Stimulated activated CD4-positive, alpha-beta T cell treated with anti-CD3 and anti-CD28 coated beads, Interleukin-1b, Interleukin-23, amount 100 ng/mL, for 48 hours (primary cell): ENCODE results near the gene PDHA2.
"Not testable (repeated sequence)": the region's sequence is repeated elsewhere in the genome, so short reads cannot be mapped to it uniquely, and the experiment has no call there.

Experiments used
- DNase-seq: peaks from one replicate; pipeline ENCODE4 v3.0.0-alpha.2; 2020

The PDHA2 gene

DNA sequence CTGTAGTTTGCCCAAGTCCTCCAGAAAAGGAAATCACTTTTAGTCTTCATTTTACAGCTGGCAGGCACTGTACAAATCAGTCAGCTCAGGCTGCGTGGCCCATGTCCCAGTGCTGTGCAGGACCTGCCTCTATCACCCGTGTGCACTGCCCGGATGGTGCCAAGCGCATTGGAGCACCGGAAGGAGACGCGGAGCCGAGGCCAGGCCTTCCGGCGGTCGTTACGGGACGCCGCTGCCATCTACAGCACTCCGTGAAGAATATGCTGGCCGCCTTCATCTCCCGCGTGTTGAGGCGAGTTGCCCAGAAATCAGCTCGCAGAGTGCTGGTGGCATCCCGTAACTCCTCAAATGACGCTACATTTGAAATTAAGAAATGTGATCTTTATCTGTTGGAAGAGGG is at the start of gene PDHA2:
TSS of gene PDHA2 (plus strand) at position 203 of the 400 bp plus-strand sequence. CDS start at position 261, 58 bp downstream.
- DNase-seq, result no peak

DNA sequence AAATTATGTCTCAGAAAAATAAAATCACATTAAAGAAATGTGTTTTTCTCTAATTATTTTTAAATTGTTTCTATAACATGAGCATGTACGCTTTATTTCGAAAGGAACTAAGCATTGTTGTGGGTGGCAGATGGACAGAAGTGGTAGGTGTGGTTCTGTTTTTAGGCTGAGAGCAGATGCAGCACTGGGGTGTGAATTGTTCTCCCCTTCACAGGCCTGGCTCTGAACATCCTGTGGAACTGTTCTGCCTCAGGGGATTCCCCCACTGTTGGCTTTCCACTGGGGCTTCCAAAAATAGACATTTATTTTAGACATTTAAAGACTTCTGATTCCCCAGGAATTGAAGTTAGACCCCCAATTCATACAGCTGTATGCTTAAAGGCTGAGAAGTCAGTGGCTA is 41.9 kb upstream of the PDHA2 start:
- no peak for DNase-seq

DNA sequence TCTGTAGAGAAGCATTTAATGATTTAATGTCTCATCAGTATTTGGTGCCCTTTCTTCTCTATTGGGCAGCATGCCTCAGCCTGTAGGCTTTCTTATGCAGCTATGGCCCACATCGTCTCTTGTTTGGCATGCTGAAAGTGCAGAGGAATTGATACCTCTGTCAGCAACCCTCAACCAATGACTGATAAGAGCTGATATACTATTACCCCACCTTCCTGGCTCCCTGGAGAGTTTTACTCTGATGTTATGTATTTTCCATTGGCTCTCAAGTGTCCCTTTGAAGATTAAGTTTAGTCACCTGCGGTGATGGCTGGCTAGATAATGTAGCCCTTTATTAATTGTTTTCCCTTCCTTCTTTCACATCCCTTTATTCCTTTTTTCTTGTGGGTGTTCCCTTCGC is 41.2 kb upstream of the PDHA2 start:
- no peak for DNase-seq

DNA sequence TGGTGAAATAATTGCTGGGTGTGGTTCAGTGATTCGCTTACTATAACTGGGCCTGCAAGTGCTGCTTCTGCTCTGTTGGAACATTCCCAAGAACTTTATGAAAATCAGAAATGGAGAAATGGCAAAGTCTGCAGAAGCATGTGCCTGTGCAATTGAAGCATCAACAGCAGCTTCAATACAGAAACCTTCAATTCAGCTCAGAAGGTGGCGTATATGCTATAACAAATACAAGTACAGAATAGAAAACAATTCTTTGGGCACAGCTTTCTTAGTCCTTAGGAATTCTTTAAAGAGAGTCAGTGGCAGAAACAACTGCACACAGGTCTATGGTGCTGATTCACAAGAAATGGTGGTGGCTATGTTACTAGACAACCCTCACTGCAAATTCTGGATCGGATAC is 18.0 kb upstream of the PDHA2 start:
- DNase-seq, result no peak

DNA sequence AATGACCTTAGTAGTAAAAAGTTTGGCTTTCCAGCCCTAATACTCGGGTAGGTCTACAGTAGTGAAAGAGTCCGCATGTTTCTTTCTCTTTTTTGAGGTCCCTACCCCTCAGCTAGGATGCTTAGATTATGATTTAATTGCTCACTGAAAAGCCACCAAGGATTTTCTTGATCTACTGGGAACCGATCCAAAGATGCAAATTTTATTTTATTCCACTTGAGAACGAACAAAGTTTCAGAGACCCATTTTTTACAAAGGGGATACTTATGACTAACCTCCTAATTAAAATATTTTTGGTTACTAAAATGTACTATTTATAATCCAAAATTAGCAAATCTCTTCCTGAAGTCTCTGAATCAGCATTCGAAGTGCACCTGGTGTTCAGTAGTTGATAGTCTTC is 14.3 kb upstream of the PDHA2 start:
- no peak for DNase-seq

DNA sequence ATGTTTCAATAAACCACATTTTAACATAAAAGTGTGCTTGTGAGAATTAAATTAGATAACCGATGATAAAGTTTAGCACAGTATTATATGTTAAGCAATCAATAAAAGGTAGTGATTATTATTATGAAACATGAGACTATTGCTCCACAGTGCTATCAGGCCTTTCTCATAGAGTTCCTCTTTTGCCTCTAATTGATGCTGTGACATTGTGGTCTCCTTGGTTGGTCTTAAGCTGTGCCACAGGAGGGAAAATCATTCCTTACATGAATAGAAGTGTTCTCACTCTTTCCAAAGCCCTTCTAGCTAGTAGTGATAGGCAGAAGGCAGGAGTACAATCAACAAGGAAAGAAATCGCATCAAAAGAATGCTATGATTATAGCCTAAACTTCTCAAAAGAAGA is 9.2 kb upstream of the PDHA2 start:
- DNase-seq, result no peak

DNA sequence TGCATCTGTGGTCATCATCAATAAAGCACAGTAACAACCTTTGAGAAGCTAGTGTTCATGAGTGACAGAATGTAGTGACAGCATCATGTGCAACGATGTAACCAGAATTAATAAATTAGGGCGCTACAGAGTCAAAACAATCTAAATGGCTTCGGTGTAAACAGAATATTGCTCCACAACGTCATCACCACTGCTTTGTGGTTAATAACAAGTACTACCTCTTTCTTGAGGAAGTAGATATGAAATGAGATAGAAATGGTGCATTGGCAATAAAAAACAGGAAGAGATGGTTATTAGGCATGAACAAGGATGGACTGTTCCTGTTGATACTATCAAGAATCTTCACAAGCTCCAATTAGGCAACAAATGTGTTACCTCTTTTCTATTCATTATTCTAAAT is 8.7 kb upstream of the PDHA2 start:
- DNase-seq, result no peak

DNA sequence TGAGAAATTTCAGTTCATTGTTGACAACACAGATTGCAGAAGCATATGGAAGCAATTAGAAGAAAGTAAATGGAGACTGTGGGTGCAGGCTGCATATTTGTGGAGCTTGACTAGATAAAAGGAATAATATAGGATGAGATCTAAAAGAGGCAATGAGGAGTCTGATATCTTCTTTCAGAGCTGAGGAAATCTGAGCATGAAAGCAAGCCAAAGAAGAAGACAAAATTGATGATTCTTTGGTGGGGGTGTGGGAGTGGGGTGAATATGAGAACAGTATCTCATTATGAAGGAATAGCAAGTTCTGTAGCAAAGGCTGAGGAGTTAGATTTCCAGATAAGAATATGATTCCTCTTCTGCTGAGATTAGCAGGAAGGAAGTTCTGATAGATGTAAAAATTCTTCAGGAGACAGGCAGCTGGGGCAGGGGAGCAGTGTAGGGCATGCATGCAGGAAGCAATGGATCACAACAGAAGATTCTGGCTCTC is 6.1 kb upstream of the PDHA2 start:
- DNase-seq, result no peak

DNA sequence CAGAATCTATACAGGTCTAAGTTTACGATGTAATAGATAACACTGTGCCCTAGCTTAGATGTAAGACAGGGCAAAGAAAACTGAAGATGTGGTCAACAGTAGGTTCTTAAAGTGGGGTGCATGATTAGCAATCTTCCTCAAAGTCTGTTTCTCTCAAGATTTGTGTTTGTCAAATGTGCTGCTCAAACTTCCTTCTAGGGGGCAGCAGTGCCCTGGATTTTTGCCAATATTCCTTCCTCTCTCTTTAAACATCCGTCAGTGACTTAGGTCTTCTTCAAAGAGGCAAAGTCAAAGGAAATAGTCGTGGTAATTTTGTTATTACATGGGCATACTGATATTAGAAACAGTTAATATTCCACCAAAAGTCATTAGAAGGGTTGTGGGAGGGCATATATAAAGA is 4.2 kb upstream of the PDHA2 start:
- no peak for DNase-seq

DNA sequence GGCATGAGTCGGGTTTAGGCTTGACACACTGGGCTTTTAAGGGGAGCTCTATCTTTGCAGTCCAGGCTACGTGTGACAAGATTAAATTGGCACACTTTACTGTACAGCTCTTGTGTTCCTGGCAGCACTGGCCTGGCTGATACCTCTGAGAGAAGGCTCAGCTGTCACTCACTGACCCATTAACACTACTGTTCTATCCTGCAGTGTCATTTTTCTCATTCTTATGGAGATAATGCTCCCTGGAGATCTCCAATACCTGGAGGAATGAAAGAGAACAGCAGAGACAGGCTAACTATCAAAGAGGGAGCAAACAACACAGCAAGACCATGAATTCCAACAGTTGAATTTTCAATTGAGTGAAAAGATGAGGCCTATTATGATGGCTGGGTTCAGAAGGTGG is 1.7 kb upstream of the PDHA2 start:
- DNase-seq, result no peak

DNA sequence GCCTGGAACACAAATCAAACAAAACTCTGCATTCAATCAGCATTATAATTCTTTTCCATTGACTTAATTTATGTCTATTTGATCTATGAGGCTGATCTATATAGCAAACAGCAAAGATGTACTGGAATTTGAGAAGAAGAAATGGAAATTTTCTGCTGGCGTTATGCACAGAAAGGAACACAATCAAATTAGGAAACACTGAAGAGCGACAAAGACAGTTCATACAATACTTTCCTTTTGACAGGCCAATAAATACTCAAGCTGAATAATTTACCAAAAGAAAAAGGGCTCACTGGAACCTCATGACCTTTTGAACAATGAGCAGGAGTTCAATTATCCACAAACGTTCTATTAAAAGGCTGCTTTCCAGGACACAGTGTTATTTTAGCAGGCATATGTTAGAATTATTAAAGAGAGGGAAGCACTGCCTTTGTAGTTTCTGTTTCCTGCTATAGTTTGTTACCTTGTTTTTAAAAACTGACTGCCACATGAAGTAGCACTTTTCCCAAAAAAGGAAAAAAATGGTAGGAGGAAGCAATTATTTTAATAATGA is 8.1 kb downstream of the PDHA2 start:
- DNase-seq, result no peak

DNA sequence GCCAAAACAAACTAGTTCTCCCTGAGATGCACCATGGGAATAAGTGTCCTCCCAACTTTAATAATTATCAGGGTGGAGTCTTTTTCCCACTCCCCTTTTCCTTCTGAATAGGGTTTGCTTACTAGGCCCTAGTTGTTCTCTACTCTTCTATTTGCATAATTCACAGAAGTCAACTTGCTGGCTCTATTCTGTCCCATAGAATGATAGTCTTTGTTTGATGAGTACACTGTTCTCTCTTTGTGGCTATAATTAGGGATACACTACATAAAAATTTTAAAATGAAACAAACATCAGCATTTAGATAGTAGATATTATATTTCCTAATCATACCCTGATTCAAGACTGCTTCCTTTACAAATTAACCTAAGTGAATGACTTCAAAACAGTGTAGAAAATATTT is 10.3 kb downstream of the PDHA2 start:
- DNase-seq, result no peak

DNA sequence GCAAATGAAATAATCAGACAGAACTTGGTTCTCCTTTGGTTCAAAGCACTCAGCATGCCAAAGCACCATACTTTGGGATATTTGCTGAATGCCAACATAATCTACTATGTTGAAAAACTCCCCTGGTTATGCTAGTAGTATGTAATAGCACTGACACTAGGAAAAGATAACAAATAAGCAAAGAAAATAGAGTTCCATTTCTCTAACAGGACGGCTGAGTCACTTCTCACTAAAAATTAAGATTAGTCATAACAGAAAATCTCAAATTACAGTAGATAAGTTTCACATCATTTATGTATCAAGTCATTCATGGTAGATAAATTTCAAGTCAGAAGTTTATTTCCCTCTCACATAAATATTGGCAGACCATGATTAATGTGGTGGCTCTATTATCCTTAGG is 17.9 kb downstream of the PDHA2 start:
- DNase-seq, result no peak

DNA sequence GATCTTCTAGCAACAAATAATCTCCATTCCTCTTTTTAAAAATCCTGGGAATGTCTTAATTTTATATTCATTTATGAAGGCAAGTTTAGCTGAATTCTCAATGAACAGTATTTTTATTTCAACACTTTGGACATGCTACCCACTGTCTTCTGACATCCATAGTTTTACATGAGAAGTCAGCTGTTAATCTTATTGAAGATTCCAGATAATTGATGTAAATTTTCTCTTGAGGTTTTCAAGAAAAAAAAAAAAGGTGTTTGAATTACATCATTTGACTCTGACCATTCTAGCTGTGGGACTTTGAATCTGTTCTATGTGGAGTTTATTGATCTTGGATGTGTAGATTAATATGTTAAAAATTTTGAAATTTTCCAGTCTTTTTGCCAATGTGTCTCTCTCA is 28.0 kb downstream of the PDHA2 start:
- no peak for DNase-seq

DNA sequence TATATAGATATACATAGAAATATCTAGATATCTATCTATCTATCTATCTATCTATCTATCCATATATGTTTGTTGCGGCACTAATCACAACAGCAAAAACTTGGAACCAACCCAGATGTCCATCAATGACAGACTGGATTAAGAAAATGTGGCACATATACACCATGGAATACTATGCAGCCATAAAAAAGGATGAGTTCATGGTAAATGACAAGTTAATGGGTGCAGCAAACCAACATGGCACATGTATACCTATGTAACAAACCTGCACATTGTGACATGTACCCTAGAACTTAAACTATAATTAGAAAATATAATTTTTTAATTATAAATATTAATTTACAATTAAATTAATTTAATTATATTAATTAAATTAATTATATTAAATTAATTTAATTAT is 29.5 kb downstream of the PDHA2 start:
- DNase-seq, result not testable (repeated sequence)

DNA sequence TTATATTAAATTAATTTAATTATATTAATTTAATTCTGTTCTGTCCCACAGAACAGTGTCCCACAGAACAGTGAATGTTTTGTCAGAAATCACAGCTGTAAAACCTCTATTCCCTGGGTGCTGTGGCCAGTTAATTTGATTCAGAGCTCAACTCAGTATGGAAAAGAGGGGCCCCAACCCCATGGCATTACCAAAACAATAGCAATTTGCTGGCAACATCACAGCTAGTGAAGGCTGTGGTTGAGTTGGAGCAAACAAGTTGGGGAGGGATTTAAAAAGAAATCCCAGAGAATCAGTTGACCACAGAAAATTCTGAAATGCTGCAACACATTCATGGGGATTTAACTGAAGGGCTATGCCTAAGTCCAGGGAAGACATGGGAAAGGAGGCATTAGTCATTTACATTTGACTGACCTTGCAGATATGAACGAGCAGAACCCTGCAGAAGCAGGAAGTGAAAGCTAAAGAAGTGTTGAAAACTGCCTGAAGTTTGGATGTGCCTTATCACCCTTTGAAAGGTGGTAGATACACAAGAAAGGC is 30.1 kb downstream of the PDHA2 start:
- DNase-seq, result no peak

DNA sequence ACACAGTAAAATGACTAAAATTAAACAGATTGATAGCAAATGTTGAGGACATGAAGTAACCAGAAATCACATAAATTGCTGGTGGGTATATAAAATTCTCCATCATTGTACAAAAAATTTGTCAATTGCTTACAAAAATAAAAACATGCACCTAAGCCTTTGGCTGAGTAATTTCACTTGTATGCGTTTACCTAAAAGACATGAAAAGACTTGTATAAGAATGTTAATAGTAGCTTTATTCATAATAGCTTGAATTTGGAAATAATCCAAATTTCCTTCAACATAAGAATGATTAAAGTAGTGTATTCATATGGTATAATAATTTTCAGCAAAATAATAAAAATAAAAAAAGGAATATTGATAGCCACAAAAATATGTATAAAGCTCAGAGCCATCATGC is 37.7 kb downstream of the PDHA2 start:
- no peak for DNase-seq

DNA sequence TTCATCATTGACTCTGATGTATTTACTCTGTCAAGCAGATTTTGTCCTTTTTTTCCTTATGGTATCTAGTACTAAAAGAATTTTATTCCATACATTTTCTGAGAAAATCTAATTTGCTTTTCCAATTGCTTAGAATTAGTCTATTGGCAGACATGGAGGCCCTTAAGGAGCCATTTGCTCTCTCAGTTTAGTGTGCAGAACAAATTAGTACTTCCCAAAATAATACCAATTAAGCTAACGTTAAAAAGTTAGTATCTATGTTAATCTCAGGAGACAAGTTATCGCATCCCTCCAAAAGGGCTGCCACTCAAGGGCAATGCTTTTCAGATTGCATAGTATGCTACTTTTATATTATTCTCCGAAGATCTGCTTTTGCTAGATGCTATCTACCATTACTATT is 47.7 kb downstream of the PDHA2 start:
- DNase-seq, result no peak

DNA sequence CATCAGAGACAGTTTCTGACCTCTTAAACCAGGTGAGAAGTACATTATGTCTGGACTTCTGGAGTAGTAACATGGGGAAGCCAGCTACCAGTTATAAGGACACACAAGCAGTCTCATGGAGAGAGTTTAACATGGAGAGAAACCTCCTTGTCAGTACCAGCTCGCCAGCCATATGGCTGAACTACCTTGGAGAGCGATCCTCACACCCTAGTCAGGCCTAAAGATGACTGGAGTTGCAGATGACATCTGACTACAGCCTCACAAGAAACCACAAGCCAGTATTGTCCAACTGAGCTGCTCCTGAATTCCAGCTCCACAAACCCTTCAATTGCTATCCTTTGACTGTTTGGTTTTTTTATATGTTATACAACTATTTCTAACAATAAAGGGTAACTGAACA is 49.8 kb downstream of the PDHA2 start:
- DNase-seq, result no peak
